GM21786 (cell line): ENCODE data around the gene ADPRM.

Experiments used
- ATAC-seq: cut with Tn5 transposase; IDR thresholded peaks from one replicate; pipeline ENCODE4 v1.9.1; 2021; ENCODE audit not compliant: unreplicated experiment

The ADPRM gene

DNA sequence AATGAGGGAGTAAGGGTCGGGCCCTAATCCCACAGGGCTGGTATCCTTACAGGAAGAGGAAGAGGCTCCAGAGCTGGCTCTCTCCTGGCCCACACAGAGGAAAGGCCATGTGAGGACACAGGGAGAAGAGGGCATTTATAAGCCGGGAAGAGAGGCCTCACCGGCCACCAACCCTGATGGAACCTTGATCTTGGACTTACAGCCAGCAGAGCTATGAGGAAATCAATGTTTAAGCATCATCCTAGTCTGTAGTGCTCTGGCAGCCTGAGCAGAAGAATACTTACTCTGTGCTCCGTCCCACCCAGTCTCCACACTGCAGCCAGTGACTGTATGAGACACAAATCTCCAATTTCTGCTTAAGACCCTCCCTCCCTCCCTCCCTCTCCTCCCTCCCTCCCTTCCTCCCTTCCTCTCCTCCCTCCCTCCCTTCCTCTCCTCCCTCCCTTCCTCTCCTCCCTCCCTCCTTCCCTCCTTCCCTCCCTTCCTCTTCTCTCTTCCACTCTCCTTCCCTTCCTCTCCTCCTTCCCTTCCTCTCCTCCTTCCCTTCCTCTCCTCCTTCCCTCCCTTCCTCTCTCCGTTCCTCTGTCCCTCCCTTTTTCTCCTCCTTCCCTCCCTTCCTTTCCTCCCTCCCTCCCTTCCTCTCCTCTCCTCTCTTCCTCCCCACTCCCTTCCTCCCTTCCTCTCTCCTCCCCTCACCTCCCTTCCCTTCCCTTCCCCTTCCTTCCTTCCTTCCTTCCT is 41.3 kb downstream of the ADPRM start:
- no peak for ATAC-seq

DNA sequence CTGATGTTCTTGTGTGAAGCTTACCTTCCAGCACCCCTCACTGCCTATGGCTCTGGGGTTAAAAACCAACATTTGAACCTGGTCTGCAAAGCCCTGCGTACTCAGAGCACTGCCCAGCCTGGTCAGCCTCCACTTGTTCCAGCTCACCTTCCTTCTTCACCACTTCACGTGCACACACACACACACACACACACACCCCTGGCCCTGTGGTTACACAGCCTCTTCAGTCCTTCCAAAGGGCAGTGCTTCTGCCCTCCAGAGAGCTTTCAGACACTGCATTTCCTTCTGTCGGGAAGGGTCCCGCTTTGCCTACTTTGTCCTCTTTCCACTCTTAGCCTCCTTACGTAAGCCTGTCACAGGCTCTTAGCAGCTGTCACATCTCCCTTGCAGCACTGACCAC is 42.0 kb downstream of the ADPRM start:
- ATAC-seq = no peak

DNA sequence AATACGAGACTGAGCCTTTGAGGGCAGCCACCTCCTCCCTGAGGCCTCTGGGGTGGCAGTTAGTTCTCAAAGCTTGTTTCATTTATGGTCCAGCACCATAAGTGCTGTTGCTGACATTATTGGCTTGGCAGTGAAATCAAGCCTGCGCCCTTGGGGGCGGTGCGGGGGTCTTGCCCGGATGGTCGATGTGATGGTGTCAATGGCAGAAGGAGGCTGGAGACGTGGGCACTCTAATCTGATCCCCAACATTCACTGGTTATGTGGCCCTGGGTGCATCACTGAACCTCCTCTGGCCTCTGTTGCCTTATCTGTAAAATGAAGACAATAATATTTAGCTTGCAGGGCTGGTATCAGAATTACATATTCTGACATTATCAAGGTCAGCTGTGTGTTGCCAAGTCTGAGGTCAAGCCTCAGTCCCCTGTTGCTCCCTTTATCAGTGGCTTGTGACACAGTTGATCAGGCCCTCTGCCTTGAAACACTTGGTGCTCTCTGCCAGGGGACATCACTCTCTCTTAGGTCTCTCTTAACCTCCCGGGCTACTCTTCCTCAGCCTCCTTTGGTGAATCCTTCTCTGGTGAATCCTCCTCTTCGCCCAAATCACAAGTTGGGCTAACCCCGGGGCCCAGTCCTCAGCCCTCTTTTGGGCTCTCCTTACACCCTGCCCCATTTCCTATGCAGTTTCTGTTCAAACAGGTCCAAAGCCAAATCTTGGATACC is 44.2 kb downstream of the ADPRM start:
- ATAC-seq = no peak

DNA sequence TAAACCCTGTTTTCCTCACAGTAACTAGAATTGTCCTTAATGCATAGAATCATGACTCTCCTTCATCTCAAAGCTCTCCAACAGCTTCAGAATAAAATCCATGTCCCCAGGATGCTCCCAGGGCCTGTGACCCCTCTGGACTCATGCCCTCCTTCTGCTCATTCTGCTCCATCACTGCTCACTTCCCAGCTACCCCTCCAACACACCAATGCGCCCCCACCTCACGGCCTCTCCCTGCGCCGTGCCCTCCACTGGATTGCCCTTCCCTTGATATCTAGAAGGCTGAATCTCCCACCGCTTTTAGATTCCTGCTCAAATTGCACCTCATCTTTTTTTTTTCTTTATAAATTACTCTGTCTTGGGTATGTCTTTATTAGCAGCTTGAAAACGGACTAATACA is 45.0 kb downstream of the ADPRM start:
- ATAC-seq = no peak

DNA sequence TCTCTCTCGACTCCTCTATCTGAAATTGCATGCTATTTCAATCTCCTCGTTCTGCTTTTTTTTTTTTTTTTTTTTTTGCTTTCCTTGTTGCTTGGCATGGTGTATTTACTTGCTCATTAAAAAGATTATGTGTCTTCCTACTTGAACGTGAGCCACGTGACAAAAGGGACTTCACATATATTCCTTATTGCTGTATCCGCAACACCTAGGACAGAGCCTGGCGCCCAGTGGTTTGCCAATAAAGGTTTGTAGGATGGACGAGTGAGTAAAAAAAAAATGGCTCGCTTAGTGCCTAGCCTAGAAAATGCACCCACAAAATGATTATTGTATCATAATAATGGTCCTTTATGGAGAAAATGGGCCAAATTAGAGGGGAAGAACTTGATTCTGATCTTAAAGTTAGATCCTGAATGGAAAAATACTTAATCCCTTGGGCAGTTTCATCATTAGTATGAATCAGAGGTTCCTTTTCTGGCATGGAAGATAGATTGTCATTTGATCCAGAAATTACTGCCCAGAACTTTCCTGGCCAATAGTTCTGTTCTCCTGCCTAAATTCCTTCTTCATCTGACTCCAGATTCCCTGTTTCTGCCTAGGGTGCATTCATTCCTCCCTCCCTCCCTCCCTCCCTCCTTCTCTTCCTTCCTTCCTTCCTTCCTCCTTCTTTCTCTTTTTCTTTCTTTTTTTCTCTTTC is 46.1 kb downstream of the ADPRM start:
- ATAC-seq = no peak

DNA sequence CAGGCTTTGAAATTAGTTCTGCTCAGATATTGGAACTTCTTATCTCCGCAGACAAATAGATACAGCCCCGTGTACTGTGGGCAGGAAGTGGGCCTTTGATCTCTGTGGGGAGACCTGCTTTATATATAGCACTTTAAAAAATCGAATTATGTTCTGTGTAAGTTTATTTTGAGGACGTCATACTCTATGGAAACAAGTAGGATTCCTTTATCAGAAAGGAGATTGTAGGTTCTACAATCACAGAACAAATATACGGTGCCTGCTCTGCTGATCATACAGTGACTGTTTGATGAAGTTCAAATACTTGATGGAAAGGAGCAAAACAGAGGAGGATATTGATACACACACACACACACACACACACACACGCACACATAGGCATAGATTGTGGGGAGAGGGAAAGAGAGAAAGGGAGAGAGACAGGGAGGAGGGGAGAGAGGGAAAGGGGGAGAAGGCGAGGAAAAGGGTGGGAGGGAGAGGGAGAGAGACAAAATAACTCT is 47.2 kb downstream of the ADPRM start:
- no peak for ATAC-seq

DNA sequence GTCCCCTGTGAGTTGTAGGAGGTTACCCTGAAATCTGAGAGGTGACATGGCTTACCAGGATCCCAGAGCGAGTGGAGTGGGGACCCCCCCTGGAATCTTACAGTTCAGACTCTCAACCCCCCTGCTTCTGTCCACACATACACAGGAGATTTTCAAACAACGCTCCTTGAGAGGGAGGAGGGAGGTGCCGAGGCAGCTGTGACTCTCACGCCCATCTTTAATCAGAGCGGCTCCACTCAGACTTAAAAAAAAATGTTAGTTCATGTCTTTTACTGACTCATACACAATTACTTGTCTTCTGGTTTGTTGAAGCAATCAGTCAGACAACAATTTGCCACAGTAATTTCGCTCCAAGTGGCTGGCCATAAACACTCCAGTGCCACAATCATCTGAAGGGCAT is 47.8 kb downstream of the ADPRM start:
- ATAC-seq = no peak

DNA sequence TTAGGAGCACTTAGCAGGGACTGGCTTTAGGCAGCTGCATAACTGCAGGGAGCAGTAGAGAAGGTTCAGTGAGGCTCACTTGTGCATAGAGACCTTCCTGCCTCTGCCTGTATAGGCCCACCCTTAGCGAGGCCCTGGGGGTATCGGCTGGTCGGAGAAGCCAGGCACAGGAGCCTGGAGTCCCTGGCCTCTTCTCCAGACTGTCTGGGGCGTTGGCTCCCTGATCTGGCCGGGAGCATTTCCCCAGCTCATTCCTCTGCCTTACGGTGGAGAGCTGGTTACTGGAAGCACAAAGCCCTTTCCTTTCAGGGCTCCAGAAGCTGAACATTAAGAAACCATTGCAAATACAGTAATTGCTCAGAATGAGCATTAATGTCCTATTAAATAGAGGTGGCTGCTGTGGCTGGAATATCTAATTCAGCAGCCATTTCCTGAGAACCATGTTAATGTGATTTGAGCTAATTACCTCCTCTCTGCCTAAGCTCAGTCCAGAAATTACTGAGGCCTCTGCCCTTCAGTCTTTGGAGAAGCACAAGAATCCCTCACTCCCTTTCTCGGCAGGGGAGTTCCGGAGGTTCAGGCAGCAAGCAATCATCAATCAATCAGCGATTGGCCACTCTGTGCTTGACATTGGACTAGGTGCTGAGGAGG is 51.3 kb downstream of the ADPRM start:
- no peak for ATAC-seq

DNA sequence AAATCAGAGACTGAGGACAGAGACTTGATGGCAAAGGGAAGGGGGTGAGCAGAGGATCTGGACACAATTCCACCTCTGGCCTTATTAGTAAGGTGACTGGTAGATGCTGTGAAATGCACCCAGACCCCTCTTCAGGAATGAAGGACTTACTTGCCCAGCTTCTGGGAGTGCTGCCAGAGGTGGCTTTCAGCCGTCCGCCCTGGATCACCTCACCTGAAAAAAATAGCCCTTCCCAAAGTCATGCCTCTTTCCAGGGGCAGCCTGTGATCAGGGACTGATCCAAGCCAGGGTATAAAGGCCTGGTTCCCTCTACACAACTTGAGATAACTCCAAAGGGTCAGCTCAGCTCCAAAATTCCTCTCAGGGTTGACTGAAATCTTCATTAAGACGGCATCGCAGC is 52.8 kb downstream of the ADPRM start:
- no peak for ATAC-seq

DNA sequence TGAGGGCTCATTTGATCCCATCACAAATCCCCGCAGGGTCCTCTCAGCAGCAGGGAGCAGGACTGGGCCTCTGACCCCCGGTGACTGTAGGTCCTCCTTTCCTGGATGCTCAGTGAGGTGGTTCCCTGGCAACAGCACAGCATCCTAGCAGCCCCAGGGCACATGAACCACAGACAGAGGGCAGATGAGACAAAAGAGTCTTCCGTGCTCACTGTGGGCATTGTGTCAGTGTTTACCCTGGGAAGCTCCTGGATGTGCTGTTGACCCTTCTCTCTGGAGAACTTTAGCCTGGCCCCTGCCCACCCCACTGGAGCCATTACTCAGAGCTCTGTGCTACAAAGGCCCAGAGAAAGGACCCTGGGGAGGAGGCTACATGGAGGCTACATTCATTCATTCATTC is 54.2 kb downstream of the ADPRM start:
- ATAC-seq = no peak

DNA sequence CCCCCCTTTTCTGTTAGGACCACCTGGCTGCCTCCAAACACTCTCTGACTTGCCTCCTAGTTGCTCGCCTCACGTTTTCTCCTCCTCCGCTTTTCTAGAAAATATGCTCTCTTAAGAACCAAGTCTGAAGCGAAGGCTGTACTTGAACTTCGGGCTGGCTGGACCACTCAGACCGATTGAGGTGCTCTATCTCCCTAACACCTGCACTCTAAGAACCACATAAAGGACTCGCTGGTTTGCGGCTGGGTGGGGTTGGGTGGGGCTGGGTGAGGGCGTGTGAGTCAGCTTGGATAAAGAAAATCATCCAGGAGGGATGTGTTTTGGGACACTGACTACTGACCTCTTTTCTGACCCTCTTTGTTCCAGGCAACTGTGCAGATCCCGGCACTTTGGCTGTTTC is 55.3 kb downstream of the ADPRM start:
- no peak for ATAC-seq

DNA sequence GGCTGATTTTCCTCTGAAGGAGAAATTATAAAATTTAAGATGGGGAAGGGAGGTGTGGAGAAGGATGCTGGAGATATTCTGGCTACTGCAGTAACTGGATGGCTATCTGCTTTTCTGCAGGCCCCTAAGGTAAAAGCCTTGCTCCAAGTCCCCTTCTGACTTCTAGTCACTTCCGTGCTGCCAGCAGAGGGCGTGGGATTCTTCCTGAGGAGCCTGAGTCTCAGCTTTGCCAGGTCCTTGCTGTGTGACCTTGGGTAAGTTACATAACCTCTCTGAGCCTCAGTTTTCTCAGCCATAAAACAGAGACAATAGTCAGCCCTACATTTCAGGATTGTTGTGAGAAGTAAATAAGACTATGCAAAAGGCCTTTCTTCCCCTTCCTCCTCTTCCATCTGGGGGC is 56.7 kb downstream of the ADPRM start:
- no peak for ATAC-seq

DNA sequence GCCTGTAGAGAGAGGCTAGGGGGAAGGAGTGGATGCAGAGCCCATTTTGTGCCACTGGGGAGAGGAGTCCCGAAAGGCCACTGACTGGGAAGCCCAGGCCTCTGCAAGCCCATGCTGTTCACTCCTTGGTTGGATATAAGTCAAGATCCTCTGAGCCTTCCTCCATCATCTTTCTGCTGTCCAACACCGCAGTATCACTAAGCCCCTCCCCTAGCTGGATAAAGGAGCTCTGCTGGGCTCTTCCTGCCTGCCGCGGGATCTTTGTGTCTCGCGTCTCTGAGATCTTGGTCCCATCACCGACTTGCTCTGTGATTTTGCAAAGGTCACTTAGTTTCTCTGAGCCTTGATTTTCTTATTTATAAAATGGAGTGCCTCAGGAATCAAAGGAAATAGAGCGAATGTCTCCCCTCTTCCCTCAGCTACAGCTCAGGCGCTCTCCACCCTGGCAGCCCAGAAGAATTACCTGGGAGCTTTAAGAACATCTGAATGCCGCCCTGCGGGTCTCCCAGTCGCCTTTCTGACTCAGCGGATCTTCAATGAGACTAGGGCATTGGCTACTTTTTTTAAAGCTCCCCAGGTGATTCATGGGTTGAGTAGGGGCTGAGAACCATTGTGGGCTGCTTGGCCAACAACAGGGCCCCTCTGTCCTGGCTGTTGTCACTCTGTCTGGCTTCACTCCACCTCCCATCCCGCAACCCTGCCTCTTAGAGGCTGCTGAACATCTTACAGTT is 57.6 kb downstream of the ADPRM start:
- ATAC-seq = no peak

DNA sequence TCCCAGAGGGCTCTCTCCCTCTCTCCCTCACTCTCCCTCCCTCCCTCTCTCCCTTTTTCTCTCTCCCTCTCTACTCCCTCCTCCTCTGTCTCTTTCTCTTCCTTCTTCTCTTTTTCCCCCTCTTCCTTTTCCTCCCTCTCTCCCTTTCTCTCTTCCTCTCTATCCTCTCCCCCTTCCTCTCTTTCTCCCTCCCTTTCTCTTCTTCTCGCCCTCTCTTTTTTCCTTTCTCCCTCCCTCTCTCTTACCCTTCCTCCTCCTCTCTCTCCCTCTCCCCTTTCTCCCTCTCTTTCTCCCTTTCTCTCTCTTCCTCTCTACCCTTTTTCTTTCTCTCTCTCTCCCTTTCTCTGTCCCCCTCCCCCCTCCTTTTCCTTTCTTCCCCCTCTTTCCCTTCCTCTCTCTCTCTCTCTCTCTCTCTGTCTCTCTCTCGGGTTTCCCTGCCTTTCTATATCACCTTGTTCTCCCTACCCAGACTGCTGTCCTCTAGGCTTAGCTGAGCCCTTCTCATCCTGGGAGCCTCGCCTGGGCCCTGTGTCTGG is 58.3 kb downstream of the ADPRM start:
- no peak for ATAC-seq

DNA sequence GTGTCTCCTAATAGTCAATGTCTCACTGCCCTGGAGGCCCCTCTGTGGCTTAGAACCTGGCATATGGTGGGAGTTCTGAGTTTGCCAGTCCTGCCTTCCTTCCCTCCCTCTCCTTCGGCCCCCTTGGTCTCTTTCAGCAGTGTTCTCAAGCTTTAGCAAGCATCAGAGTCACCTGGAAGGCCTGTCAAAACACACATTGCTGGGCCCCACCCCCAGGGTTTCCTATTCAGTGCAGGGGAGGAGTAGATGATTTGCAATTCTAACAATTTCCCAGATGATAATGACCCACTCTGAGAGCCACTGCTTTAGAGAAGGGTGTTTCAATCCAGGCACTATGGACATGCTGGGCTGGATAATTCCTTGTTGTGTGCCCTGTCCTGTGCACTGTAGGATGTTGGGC is 58.8 kb downstream of the ADPRM start:
- ATAC-seq = no peak

DNA sequence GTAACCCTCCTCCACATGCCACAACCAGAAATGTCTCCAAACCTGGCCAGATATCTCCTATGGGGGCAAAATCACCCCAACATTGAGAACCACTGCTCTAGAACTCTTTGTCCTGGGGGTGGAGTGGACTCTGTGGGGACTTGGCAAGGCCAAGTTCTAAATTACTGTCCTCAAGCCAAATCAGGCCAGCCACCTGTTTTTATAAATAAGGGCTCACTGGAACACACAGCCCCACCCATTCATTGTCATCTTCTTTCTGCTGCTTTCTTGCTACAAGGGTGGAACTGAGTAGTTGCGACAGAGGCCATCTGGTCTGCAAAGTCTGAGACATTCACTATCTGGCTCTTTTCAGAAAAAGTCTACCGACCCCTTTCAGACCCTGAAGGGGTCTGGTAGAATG is 59.2 kb downstream of the ADPRM start:
- no peak for ATAC-seq

DNA sequence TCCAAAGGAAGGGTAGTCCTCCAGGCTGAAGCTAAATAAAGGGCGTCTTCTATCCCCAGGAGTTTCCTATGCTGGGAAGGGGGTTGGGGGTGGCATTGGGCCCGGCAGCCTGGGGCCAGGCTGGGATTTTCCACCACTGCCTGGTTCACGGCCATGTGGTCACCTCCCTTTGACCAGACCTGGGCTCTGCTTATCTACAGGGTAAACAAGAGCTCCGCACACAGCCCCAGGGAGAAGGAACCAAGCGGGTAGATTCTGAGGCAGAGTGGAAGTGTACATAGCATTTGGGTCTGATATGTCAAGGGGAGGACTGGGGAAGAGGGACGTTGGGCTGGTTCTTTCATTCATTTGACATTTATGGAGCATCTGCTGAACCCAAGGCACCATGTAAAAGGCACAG is 59.7 kb downstream of the ADPRM start:
- ATAC-seq = no peak

DNA sequence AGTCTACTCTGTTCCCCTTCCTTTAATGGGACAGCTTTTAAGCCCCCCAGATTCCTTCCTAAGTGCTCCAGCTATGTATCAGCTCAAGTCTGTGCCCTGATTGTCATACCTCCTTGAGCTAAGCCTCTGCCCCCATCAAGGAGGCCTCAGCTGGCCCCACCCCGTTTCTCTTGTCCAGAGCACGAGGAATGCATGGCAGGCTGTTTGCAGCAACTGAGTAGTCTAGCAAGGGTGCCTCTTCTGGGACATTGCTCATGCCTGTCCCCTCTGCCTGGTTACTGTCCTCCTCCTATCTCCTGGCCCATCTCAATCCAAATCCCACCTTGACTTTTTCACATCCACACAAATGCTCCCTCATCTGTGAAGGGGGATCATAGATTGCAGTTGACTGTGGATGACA is 60.3 kb downstream of the ADPRM start:
- ATAC-seq = no peak

DNA sequence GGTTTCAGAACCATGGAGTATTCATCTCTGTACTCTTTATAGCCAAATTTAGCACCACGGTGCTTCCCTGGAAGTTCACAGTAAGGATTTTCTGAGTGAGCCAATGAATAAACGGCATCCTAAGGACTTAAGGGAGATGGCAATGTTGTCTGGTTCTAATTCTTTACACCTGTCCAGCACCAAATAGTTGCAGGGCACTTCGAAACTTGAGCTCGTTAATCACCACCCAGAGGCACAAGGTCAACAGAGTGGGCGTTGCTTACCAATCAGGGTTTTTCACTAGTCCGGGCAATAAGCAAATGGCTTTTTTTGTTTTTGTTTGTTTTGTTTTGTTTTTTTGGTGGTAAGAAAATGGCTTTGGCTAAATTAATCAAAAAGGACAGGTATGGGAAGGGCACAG is 60.7 kb downstream of the ADPRM start:
- no peak for ATAC-seq
